Astrocyte (in vitro differentiated cells and primary cell): Measurements from ENCODE around the gene NPAS3. TPM values are rescaled to one million over a fixed set of nuclear protein-coding genes. Genes with fewer than 3 reads are reported as not detected.
A peak's percentile ranks its signal among the peaks of the same experiment; 100 is the strongest.

Source experiments
- DNase-seq: peaks from one replicate; pipeline ENCODE4 v3.0.0-alpha.2; 2010; ENCODE audit warnings: low read depth
- FAIRE-seq: peaks from 2 replicates; lab custom pipeline; 2011; peaks lifted over from hg19 to GRCh38; lab: Jason Lieb, UNC
- H2AFZ ChIP-seq: 2 replicates; pipeline ENCODE4 v1.6.0; 2012; ENCODE audit warnings: low read depth, low read length, inconsistent platforms
- H3K27ac ChIP-seq: 2 replicates; pipeline ENCODE4 v1.5.1; 2011; ENCODE audit warnings: low read depth, low read length, inconsistent platforms
- H3K27me3 ChIP-seq: 2 replicates; pipeline ENCODE4 v1.6.0; 2011; ENCODE audit warnings: low read length, inconsistent platforms; ENCODE audit not compliant: insufficient read depth
- H3K36me3 ChIP-seq: 2 replicates; pipeline ENCODE4 v1.5.1; 2011; ENCODE audit warnings: low read length, inconsistent platforms; ENCODE audit not compliant: insufficient read depth
- H3K4me1 ChIP-seq: 2 replicates; pipeline ENCODE4 v1.5.1; 2011; ENCODE audit warnings: low read length, inconsistent platforms; ENCODE audit not compliant: insufficient read depth
- H3K4me2 ChIP-seq: 2 replicates; pipeline ENCODE4 v1.6.0; 2012; ENCODE audit warnings: low read length, inconsistent platforms
- H3K4me3 ChIP-seq: 2 replicates; pipeline ENCODE4 v1.5.1; 2011; ENCODE audit warnings: low read depth, mild to moderate bottlenecking, low read length, inconsistent platforms; ENCODE audit not compliant: insufficient read depth
- H3K79me2 ChIP-seq: 2 replicates; pipeline ENCODE4 v1.6.0; 2012; ENCODE audit warnings: mild to moderate bottlenecking, low read length, inconsistent platforms; ENCODE audit not compliant: insufficient read depth
- H3K9ac ChIP-seq: 2 replicates; pipeline ENCODE4 v1.6.0; 2012; ENCODE audit warnings: mild to moderate bottlenecking, low read length, inconsistent platforms
- H3K9me3 ChIP-seq: 2 replicates; pipeline ENCODE4 v1.5.1; 2012; ENCODE audit warnings: low read depth, mild to moderate bottlenecking, low read length, inconsistent platforms; ENCODE audit not compliant: insufficient read depth
- H4K20me1 ChIP-seq: 2 replicates; pipeline ENCODE4 v1.6.0; 2012; ENCODE audit warnings: low read length, inconsistent platforms; ENCODE audit not compliant: insufficient read depth
- H3K27ac Mint-ChIP-seq: one replicate; pipeline ENCODE4 v1.8.0; 2021; ENCODE audit warnings: mild to moderate bottlenecking, mixed read lengths; ENCODE audit not compliant: unreplicated experiment
- H3K27me3 Mint-ChIP-seq: one replicate; pipeline ENCODE4 v1.8.0; 2021; ENCODE audit warnings: low read depth, mixed read lengths; ENCODE audit not compliant: unreplicated experiment
- H3K36me3 Mint-ChIP-seq: one replicate; pipeline ENCODE4 v1.8.0; 2021; ENCODE audit warnings: low read depth, mixed read lengths; ENCODE audit not compliant: unreplicated experiment
- H3K4me1 Mint-ChIP-seq: one replicate; pipeline ENCODE4 v1.8.0; 2021; ENCODE audit warnings: low read depth, mixed read lengths; ENCODE audit not compliant: unreplicated experiment
- H3K4me3 Mint-ChIP-seq: one replicate; pipeline ENCODE4 v1.8.0; 2021; ENCODE audit warnings: mild to moderate bottlenecking, moderate library complexity, mixed read lengths; ENCODE audit not compliant: unreplicated experiment
- H3K9me3 Mint-ChIP-seq: one replicate; pipeline ENCODE4 v1.8.0; 2021; ENCODE audit warnings: mild to moderate bottlenecking, mixed read lengths; ENCODE audit not compliant: unreplicated experiment
- CTCF ChIP-seq: IDR thresholded peaks from 2 replicates; pipeline ENCODE4 v1.5.1; 2011; ENCODE audit warnings: low read depth, mild to moderate bottlenecking, inconsistent platforms, low read length, moderate library complexity; ENCODE audit not compliant: insufficient read depth
- EZH2 ChIP-seq: IDR thresholded peaks from 2 replicates; pipeline ENCODE4 v1.6.1; 2012; ENCODE audit warnings: mild to moderate bottlenecking, low read length, inconsistent platforms; ENCODE audit not compliant: insufficient read depth
- total RNA-seq: library from RNA; stranded (reverse); gene quantifications from 2 replicates; pipeline ENCODE4 v1.2.1, GENCODE V29; 2021

The NPAS3 gene
- total RNA-seq, 1 donor from 2014 or later: 2.6 TPM

- no peaks in the 10 kb centered on the region for H3K79me2 ChIP-seq
- Mint-ChIP-seq H3K4me3 (no peak overlapping the region), H3K27me3 (no peaks in the 10 kb centered on the region), H3K27ac (no peak overlapping the region), H3K9me3 (peaks cover 10% of the 10 kb centered on the region), H3K4me1 (no peaks in the 10 kb centered on the region), H3K36me3 (peaks cover 3% of the 10 kb centered on the region)
- peak overlapping the region; percentile 67 for H2AFZ ChIP-seq
- H3K27me3 ChIP-seq: no peaks in the 10 kb centered on the region
- no peaks in the 10 kb centered on the region for H3K4me1 ChIP-seq
- H4K20me1 ChIP-seq: no peaks in the 10 kb centered on the region
- H3K4me2 ChIP-seq: peak overlapping the region; percentile 78
- DNase-seq (no peak), FAIRE-seq (no peak)
- peak overlapping the region; percentile 42 for H3K9ac ChIP-seq
- TF ChIP-seq CTCF: peak; percentile 8
- no peak for TF ChIP-seq EZH2
- H3K36me3 ChIP-seq: no peaks in the 10 kb centered on the region
- H3K27ac ChIP-seq: no peak overlapping the region
- no peaks in the 10 kb centered on the region for H3K9me3 ChIP-seq
- H3K4me3 ChIP-seq: peak overlapping the region; percentile 36
Measured at GRCh38 chr14:33499687-33500086, 561.0 kb downstream of the NPAS3 start.

DNA sequence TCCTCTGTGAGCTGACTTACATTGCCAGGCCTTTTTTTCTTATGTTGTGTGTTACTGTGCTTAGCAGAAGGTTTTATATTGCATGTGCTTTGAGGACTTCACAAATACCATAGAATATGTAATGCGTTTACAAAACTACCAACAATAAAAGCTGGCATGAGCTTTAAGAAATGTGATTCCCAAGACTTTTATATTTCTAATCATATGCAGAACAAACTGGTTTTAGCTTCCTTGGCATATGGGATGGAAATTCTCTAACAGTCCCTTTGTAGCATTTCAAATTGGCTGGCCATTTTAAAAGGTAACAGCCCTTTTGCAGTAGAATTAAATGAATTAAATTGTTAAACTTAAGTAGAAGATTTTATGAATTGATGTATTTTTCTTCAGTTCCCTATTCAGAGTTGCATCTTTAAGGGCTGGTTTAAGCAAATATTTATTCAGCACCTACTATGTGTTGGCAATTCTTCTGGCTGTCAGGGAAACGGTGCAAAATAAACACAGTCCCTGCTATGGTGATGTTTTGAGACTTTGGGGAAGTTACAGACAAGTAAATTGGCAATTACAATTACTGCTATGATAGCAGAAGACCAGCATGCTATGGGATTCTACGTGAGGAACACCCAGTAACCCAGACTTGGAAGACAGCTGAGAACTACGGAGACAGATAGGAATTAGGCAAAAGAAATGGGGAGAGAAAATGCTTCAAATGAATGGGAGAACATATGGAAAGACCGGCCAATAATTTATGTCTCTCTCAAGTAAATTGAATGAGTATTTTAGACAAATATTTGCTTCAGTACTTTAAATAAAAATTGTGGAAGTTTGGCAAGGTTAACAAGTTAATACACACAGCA, 565.8 kb downstream of the NPAS3 start:
- no peaks in the 10 kb centered on the region for H3K9me3 ChIP-seq
- TF ChIP-seq EZH2 (no peak), CTCF (no peak)
- no peaks in the 10 kb centered on the region for H3K36me3 ChIP-seq
- no peaks in the 10 kb centered on the region for H4K20me1 ChIP-seq
- H3K4me1 ChIP-seq: peaks cover 6% of the 10 kb centered on the region
- H2AFZ ChIP-seq: no peak overlapping the region
- H3K27ac ChIP-seq: no peak overlapping the region
- no peaks in the 10 kb centered on the region for H3K36me3 Mint-ChIP-seq
- H3K9me3 Mint-ChIP-seq: no peaks in the 10 kb centered on the region
- H3K9ac ChIP-seq: no peak overlapping the region
- no peaks in the 10 kb centered on the region for H3K27me3 ChIP-seq
- H3K27me3 Mint-ChIP-seq: no peaks in the 10 kb centered on the region
- no peaks in the 10 kb centered on the region for H3K79me2 ChIP-seq
- no peak for FAIRE-seq
- peaks cover 3% of the 10 kb centered on the region for H3K4me1 Mint-ChIP-seq
- no peak overlapping the region for H3K4me3 ChIP-seq
- no peak overlapping the region for H3K27ac Mint-ChIP-seq
- no peak for DNase-seq
- no peak overlapping the region for H3K4me3 Mint-ChIP-seq
- H3K4me2 ChIP-seq: no peak overlapping the region
